ENCODE data around the gene HIPK1. TPM values are rescaled to one million over a fixed set of nuclear protein-coding genes. Genes with fewer than 3 reads are reported as not detected.

HIPK1 gene
- total RNA-seq, 2 experiments from 2014 or later, result 20.4 to 52.6 TPM

GRCh38 chr1:113995382-113995781 is 66.3 kb downstream of the HIPK1 start:
- H4K20me1 ChIP-seq (ENCODE audit: insufficient read depth, low read length), result no peaks in the 10 kb centered on the region
- H3K36me3 ChIP-seq (ENCODE audit: insufficient read depth, low read length), result no peaks in the 10 kb centered on the region
- no peak overlapping the region for H3K4me2 ChIP-seq (ENCODE audit: low read length)
- H3K9me3 ChIP-seq (ENCODE audit: low read length), result peaks cover 14% of the 10 kb centered on the region; the same call in 1 of the 2 replicates
- CTCF ChIA-PET (ENCODE audit: unreplicated experiment), result no interaction called here
- no peak overlapping the region for H3K27ac ChIP-seq (ENCODE audit: low read depth, low read length, poor library complexity, severe bottlenecking)
- POLR2A ChIA-PET, result interaction anchor here (0.6 to 0.7 kb wide), 3 partner anchors 133 to 286 kb away, joined by 3 read pairs; no protein-coding TSS in a partner anchor
- no peaks in the 10 kb centered on the region for H3K79me2 ChIP-seq (ENCODE audit: insufficient read depth, low read depth, low read length)
- H2AFZ ChIP-seq (ENCODE audit: low read length), result no peak overlapping the region
- intact Hi-C loops (cut with micrococcal nuclease; ENCODE audit: unreplicated experiment), result no loop called here
- no TSS peak for BruUV-seq (replicated peaks)
- H3K4me3 ChIP-seq (ENCODE audit: low read depth, low read length, poor library complexity, severe bottlenecking), result no peak overlapping the region
- TF ChIP-seq CTCF (conservative IDR thresholded peaks at IDR 0.05; ENCODE audit: low read length) (no peak), EZH2phosphoT487 (IDR thresholded peaks at IDR 0.05; ENCODE audit: borderline replicate concordance, low read depth, low read length) (no peak)
- H3K9me2 ChIP-seq (ENCODE audit: insufficient read depth, low read length), result no peaks in the 10 kb centered on the region
- no peak for DNase-seq (ENCODE audit: low spot score)
- H3K4me1 ChIP-seq (ENCODE audit: insufficient read depth, low read length, poor library complexity, severe bottlenecking), result no peaks in the 10 kb centered on the region

GRCh38 chr1:113998361-113998760 is 69.2 kb downstream of the HIPK1 start:
- Histone ChIP-seq H3K9me3 (ENCODE audit: low read length) (peaks cover 14% of the 10 kb centered on the region; the same call in 1 of the 2 replicates), H3K36me3 (ENCODE audit: insufficient read depth, low read length) (no peaks in the 10 kb centered on the region), H3K4me3 (ENCODE audit: low read depth, low read length, poor library complexity, severe bottlenecking) (no peak overlapping the region), H3K4me1 (ENCODE audit: insufficient read depth, low read length, poor library complexity, severe bottlenecking) (no peaks in the 10 kb centered on the region), H3K79me2 (ENCODE audit: insufficient read depth, low read depth, low read length) (no peaks in the 10 kb centered on the region), H3K4me2 (ENCODE audit: low read length) (no peak overlapping the region), H2AFZ (ENCODE audit: low read length) (no peak overlapping the region), H3K27ac (ENCODE audit: low read depth, low read length, poor library complexity, severe bottlenecking) (no peak overlapping the region), H4K20me1 (ENCODE audit: insufficient read depth, low read length) (no peaks in the 10 kb centered on the region), H3K9me2 (ENCODE audit: insufficient read depth, low read length) (no peaks in the 10 kb centered on the region)
- no peak for TF ChIP-seq EZH2phosphoT487 (IDR thresholded peaks at IDR 0.05; ENCODE audit: borderline replicate concordance, low read depth, low read length)
- no peak for TF ChIP-seq CTCF (conservative IDR thresholded peaks at IDR 0.05; ENCODE audit: low read length)
- DNase-seq (ENCODE audit: low spot score), result no peak
- ChIA-PET POLR2A (no interaction called here), CTCF (ENCODE audit: unreplicated experiment) (no interaction called here)
- intact Hi-C loops (cut with micrococcal nuclease; ENCODE audit: unreplicated experiment), result no loop called here
- no TSS peak for BruUV-seq (replicated peaks)

GRCh38 chr1:113999233-113999632 is 70.1 kb downstream of the HIPK1 start:
- peaks cover 14% of the 10 kb centered on the region; the same call in 1 of the 2 replicates for H3K9me3 ChIP-seq (ENCODE audit: low read length)
- no peak overlapping the region for H3K4me2 ChIP-seq (ENCODE audit: low read length)
- H4K20me1 ChIP-seq (ENCODE audit: insufficient read depth, low read length), result no peaks in the 10 kb centered on the region
- H2AFZ ChIP-seq (ENCODE audit: low read length), result no peak overlapping the region
- no peak overlapping the region for H3K4me3 ChIP-seq (ENCODE audit: low read depth, low read length, poor library complexity, severe bottlenecking)
- H3K27ac ChIP-seq (ENCODE audit: low read depth, low read length, poor library complexity, severe bottlenecking), result no peak overlapping the region
- TF ChIP-seq CTCF (conservative IDR thresholded peaks at IDR 0.05; ENCODE audit: low read length) (no peak), EZH2phosphoT487 (IDR thresholded peaks at IDR 0.05; ENCODE audit: borderline replicate concordance, low read depth, low read length) (no peak)
- no peaks in the 10 kb centered on the region for H3K36me3 ChIP-seq (ENCODE audit: insufficient read depth, low read length)
- H3K4me1 ChIP-seq (ENCODE audit: insufficient read depth, low read length, poor library complexity, severe bottlenecking), result no peaks in the 10 kb centered on the region
- CTCF ChIA-PET (ENCODE audit: unreplicated experiment), result no interaction called here
- no peak for DNase-seq (ENCODE audit: low spot score)
- no TSS peak for BruUV-seq (replicated peaks)
- POLR2A ChIA-PET, result interaction anchor here (0.5 kb wide), 1 partner anchor 632 kb away, joined by 3 read pairs; no protein-coding TSS in a partner anchor
- H3K9me2 ChIP-seq (ENCODE audit: insufficient read depth, low read length), result no peaks in the 10 kb centered on the region
- intact Hi-C loops (cut with micrococcal nuclease; ENCODE audit: unreplicated experiment), result no loop called here
- no peaks in the 10 kb centered on the region for H3K79me2 ChIP-seq (ENCODE audit: insufficient read depth, low read depth, low read length)

Measured in OCI-LY7 (cell line).